Fibroblast of pulmonary artery (primary cell): ENCODE data around the gene C14orf93.
A peak's percentile ranks its signal among the peaks of the same experiment; 100 is the strongest.

Experiments
- DNase-seq: peaks from one replicate; pipeline ENCODE4 v3.0.0-alpha.2; 2010; ENCODE audit warnings: low read depth
- H3K4me3 ChIP-seq: replicated peaks from 2 replicates; pipeline ENCODE4 v1.5.1; 2011; ENCODE audit warnings: low read depth, mild to moderate bottlenecking, control low read depth, low read length, moderate library complexity
- TF ChIP-seq, protein P1 (sequence below): IDR thresholded peaks from 2 replicates; pipeline ENCODE4 v1.5.1; 2011; ENCODE audit warnings: mild to moderate bottlenecking, control low read depth, low read length, inconsistent platforms; ENCODE audit errors: missing control alignments

C14orf93 gene

DNA sequence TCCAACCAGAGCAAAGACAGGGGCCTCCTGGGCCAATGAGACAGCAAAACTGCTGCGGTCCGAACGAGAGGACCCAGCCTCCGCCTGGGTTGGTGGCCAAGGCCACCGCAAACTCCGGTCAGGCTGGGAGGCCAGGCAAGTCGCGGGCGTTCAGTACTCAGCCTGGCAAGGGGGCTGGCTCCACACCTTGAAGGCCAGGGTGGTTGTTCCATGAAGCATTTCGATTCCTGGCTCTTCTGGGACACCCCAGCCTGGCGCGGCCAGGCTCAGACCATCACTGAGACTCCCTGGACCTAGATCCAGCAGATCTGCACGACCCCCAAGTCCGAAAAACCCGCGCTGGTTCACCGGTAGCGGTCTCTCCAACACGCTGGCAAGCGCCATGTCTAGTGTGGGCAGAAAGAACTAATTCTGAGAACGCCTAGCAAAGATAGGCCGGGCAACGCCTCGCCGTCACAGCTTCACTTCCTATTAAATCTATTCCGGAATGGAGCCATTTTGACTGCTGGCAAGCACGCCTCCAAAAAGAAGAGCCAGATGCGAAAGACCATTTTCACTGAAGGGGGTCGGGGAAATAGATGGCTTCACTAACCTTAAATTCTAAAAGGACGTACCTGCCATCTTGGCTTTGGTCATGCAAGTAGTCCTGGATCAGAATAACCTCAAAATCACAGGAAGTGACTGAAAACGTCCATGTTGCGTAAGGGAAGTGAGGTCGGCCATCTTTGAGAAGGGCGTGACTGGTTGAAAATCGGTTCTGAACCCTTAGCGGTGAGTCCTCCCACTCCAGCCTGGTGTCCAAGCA lies 24.8 kb upstream of the C14orf93 start, which contains the start of gene PSMB5:
Gene PSMB5, minus strand, starts transcription at position 403 of the 805 bp plus-strand sequence. Its CDS starts 19 bp downstream, at position 384.
- DNase-seq: peak; percentile 97
- H3K4me3 ChIP-seq: peak within 1 kb of the TSS; percentile 95
- TF ChIP-seq, protein P1, sequence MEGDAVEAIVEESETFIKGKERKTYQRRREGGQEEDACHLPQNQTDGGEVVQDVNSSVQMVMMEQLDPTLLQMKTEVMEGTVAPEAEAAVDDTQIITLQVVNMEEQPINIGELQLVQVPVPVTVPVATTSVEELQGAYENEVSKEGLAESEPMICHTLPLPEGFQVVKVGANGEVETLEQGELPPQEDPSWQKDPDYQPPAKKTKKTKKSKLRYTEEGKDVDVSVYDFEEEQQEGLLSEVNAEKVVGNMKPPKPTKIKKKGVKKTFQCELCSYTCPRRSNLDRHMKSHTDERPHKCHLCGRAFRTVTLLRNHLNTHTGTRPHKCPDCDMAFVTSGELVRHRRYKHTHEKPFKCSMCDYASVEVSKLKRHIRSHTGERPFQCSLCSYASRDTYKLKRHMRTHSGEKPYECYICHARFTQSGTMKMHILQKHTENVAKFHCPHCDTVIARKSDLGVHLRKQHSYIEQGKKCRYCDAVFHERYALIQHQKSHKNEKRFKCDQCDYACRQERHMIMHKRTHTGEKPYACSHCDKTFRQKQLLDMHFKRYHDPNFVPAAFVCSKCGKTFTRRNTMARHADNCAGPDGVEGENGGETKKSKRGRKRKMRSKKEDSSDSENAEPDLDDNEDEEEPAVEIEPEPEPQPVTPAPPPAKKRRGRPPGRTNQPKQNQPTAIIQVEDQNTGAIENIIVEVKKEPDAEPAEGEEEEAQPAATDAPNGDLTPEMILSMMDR: no peak

DNA sequence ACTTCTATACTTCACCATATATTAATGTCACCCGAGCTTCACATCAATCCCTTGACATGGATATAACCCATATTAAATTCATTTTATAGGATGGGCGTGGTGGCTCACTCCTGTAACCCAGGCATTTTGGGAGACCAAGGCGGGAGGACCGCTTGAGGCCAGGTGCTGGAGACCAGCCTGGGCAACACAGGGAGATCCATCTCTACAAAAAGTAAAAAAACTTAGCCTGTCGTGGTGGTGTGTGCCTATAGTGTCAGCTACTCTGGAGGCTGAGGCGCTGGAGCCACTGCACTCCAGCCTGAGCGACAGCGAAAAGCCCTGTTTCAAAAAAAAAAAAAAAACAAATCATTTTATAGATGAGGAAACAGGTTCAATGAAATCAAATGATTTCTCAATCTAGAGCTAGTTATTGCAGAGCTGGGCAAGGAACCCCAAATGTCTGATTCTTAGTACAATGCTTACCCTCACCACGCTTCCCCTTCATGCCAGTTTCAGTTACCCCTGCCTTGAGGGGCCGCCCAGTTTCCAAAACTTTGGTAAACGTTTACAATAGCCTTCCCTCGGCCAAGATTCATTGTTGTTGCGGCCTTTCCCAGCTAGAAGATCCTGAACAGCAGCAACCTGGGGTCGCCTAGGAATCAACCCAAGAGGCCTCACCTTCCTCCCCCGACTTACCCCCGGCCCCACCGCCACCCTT lies 24.0 kb upstream of the C14orf93 start:
- TF ChIP-seq, protein P1: no peak
- no peak for DNase-seq
- H3K4me3 ChIP-seq: peak overlapping the region; percentile 95

DNA sequence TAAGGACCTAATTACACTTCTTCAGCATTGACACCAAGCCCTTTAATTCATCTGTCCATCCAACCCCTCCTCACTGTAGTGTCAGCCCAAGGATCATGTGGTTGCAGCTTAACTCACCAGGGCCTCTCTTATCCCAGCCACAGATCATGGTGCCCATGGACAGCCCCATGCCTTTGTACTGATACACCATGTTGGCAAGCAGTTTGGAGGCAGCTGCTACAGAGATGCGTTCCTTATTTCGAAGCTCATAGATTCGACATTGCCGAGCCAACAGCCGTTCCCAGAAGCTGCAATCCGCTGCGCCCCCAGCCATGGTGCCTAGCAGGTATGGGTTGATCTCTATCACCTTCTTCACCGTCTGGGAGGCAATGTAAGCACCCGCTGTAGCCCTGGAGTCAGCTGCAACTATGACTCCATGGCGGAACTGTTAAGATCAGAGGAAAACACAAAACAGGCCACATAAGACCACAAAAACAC lies 23.3 kb upstream of the C14orf93 start:
- H3K4me3 ChIP-seq: peak overlapping the region; percentile 95
- DNase-seq: no peak
- TF ChIP-seq, protein P1: no peak

DNA sequence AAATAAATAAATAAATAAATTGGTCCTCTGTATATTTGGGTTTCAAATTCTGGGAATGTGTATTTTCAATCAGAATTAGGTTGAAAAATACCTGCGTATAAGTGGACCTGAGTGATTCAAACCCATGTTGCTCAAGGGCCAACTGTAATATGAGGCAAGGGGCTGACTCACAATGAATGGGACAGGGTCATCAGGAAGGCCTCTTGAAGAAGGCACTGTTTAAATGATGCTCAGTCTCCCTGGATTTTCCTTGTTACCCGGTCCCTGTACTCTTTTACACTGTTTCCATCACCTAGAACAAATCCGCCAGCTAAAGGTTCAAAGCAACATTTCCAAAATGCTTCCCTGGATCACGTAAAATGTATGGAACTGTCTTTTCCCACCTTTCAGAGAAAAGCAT lies 21.0 kb upstream of the C14orf93 start:
- no peak overlapping the region for H3K4me3 ChIP-seq
- DNase-seq: no peak

DNA sequence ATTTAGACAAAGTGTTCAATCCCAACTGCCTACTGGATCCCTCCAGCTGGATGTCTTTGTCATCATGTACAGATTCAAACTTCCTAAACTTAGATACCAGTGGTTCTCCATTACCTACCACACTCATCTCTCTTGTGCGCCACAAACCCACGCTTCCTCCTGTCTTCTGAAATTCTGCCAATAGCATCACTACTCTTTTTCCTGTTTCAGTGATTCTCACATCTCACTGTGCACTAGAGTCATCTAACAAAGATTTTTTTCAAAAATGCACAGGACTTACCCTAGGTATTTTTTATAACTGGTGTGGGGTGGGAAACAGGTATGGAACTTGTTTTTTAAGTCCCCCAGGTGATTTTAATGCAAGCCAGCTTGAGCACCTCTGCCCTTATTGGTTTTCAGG lies 18.9 kb upstream of the C14orf93 start:
- TF ChIP-seq, protein P1: no peak
- H3K4me3 ChIP-seq: no peak overlapping the region
- peak; percentile 18 for DNase-seq

More for the DNA sequence above, 21.0 kb upstream of the C14orf93 start:
- TF ChIP-seq, protein P1: no peak

DNA sequence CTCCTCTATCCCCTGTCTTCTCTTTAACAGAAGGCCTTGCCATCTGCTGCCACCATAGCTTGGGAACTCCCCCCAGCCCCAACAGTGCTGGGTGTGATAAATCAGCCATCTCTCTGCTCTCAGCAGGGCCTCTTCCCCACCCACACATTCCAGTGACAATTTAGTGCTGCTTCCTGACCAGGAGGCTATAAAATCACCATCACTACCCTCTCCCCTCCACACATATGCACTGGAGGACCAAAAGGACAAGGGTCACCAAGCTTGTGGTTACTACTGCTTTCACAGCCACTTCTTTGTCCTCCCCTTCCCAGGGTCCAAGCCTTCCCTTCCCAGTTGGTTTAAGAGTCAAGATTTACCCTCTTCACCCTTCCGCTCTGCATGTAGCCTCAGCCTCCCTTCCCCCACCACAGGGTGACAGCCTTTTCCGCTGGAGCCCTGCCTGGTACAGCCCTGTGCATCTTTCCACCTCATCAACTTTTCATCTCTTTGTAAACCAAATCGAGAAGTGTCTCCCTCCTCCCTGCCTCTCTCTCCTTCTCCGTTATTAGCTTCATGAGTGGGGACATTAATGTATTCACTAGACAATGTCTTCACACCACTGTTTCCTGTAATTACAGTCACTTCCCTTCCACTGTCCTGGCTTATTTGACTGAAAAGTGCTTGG lies 15.3 kb upstream of the C14orf93 start:
- no peak overlapping the region for H3K4me3 ChIP-seq
- DNase-seq: no peak
- TF ChIP-seq, protein P1: no peak
